K562 (cell line): Measurements from ENCODE around the gene MAGI1. TPM values are rescaled to one million over a fixed set of nuclear protein-coding genes. Genes with fewer than 3 reads are reported as not detected.

Experiments
- ATAC-seq: fragments of 200-7000 bp; cut with Tn5 transposase; 3 replicates; pipeline ENCODE4 v1.9.1; 2020; ENCODE audit warnings: moderate library complexity
- BruUV-seq: library from RNA; stranded (reverse); fragments of 400-500 nt; replicated peaks from 2 replicates; lab custom pipeline; 2021; lab: Mats Ljungman, UMichigan
- CTCF ChIA-PET: fragments of 300-600 bp; formaldehyde crosslinking; extraction: SDS; loops from one replicate; lab custom pipeline; 2021; ENCODE audit warnings: low intra/inter-chr PET ratio; lab: Yijun Ruan, JAX
- POLR2A ChIA-PET: fragments of 300-600, 350-650 bp; sonication (Branson Sonifier 250); formaldehyde crosslinking; extraction: SDS; loops from one replicate; lab custom pipeline; 2021; ENCODE audit warnings: antibody characterized with exemption, inconsistent platforms; lab: Yijun Ruan, JAX
- DNase-seq, 4 experiments: peaks; one replicate each; pipeline versions ENCODE4 v3.0.0 to v3.0.0-alpha.2; 2011 to 2018; ENCODE audit warnings: low spot score in 3 of 4, mixed read lengths in 3 of 4; ENCODE audit errors: extremely low read depth in 1 of 4
- FAIRE-seq: peaks from 2 replicates; lab custom pipeline; 2011; peaks lifted over from hg19 to GRCh38; lab: Jason Lieb, UNC
- H2AFZ ChIP-seq: 2 replicates; pipeline ENCODE4 v1.6.0; 2011; ENCODE audit warnings: low read depth, low read length, control low read depth, inconsistent platforms
- H3K27ac ChIP-seq: fragments of 200-600 bp; 3 replicates; pipeline ENCODE4 v1.8.0; 2011; ENCODE audit warnings: low read depth, mild to moderate bottlenecking, control low read depth, inconsistent platforms, low read length, moderate library complexity, mixed read lengths; ENCODE audit errors: extremely low read depth
- H3K27me3 ChIP-seq, 2 experiments: fragments of 300-600 bp in 1 of 2; 2 replicates in 1 of 2; 3 replicates in 1 of 2; pipeline versions ENCODE4 v1.6.0 to v1.8.0; 2011; ENCODE audit warnings: inconsistent platforms in 2 of 2, low read length in 2 of 2, mild to moderate bottlenecking in 1 of 2, mixed read lengths in 1 of 2, moderate library complexity in 1 of 2; ENCODE audit not compliant: control insufficient read depth in 2 of 2, insufficient read depth in 2 of 2
- H3K36me3 ChIP-seq: fragments of 300-600 bp; 3 replicates; pipeline ENCODE4 v1.8.0; 2011; ENCODE audit warnings: mild to moderate bottlenecking, low read length, inconsistent platforms; ENCODE audit not compliant: control insufficient read depth, insufficient read depth
- H3K4me1 ChIP-seq, 2 experiments: fragments of 200-600 bp in 1 of 2; replicated peaks in 1 of 2; 2 replicates in 1 of 2; 3 replicates in 1 of 2; pipeline versions ENCODE4 v1.5.1 to v1.8.0; 2011; ENCODE audit warnings: inconsistent platforms in 2 of 2, low read length in 2 of 2, mild to moderate bottlenecking in 1 of 2, mixed read lengths in 1 of 2, moderate library complexity in 1 of 2; ENCODE audit not compliant: control insufficient read depth in 2 of 2, insufficient read depth in 2 of 2
- H3K4me2 ChIP-seq: 2 replicates; pipeline ENCODE4 v1.6.1; 2011; ENCODE audit warnings: low read length, control low read depth, inconsistent platforms, mixed read lengths; ENCODE audit not compliant: insufficient read depth
- H3K4me3 ChIP-seq: fragments of 200-600 bp; sonication (generic), shearing (Covaris generic); 2 replicates; pipeline ENCODE4 v1.5.1; 2016; ENCODE audit warnings: control low read depth, inconsistent platforms
- H3K79me2 ChIP-seq: fragments of 200-600 bp; 3 replicates; pipeline ENCODE4 v1.8.0; 2011; ENCODE audit warnings: low read length, inconsistent platforms; ENCODE audit not compliant: control insufficient read depth, insufficient read depth
- H3K9ac ChIP-seq, 2 experiments: 2 replicates each; pipeline versions ENCODE4 v1.6.0 to v1.6.1; 2011; ENCODE audit warnings: low read depth in 2 of 2, low read length in 2 of 2, control low read depth in 1 of 2, inconsistent platforms in 1 of 2, mild to moderate bottlenecking in 1 of 2, mixed read lengths in 1 of 2; ENCODE audit not compliant: insufficient read depth in 1 of 2
- H3K9me1 ChIP-seq: one replicate; pipeline ENCODE4 v1.6.0; 2011; ENCODE audit warnings: inconsistent platforms, mild to moderate bottlenecking, low read length, moderate library complexity; ENCODE audit not compliant: control insufficient read depth, insufficient read depth
- H3K9me3 ChIP-seq: replicated peaks from 2 replicates; pipeline ENCODE4 v1.5.1; 2011; ENCODE audit warnings: low read depth, low read length, inconsistent platforms; ENCODE audit not compliant: control insufficient read depth, insufficient read depth
- H4K20me1 ChIP-seq: replicated peaks from 2 replicates; pipeline ENCODE4 v1.6.1; 2011; ENCODE audit warnings: low read length, inconsistent platforms, mixed read lengths; ENCODE audit not compliant: control insufficient read depth, insufficient read depth
- EP300 ChIP-seq: IDR thresholded peaks from 2 replicates; pipeline ENCODE4 v1.6.1; 2012; ENCODE audit warnings: low read length, improper control_type of control experiment
- MYBL2 ChIP-seq, 2 experiments: fragments of 450-650 bp in 1 of 2; sonication (generic) in 1 of 2; formaldehyde crosslinking in 1 of 2; IDR thresholded peaks; 2 replicates each; pipeline versions ENCODE4 v1.6.1 to v1.8.1; 2017 to 2022; ENCODE audit warnings: borderline replicate concordance in 1 of 2, inconsistent platforms in 1 of 2, low read depth in 1 of 2, mild to moderate bottlenecking in 1 of 2, missing genetic modification reagents in 1 of 2, moderate library complexity in 1 of 2
- NFIC ChIP-seq: fragments of 450-650 bp; IDR thresholded peaks from 2 replicates; pipeline ENCODE4 v1.6.1; 2017; ENCODE audit warnings: mild to moderate bottlenecking, inconsistent platforms
- NFYB ChIP-seq: IDR thresholded peaks from 2 replicates; pipeline ENCODE4 v1.6.1; 2011; ENCODE audit warnings: mild to moderate bottlenecking, moderate library complexity; ENCODE audit not compliant: insufficient read length; ENCODE audit errors: extremely low read depth
- REST ChIP-seq, 2 experiments: fragments of 450-650 bp; formaldehyde crosslinking in 1 of 2; IDR thresholded peaks; 2 replicates each; pipeline versions ENCODE4 v1.4.0 to v1.6.1; 2014 to 2020; ENCODE audit warnings: mild to moderate bottlenecking in 2 of 2, borderline replicate concordance in 1 of 2, low read depth in 1 of 2
- ZNF384 ChIP-seq: IDR thresholded peaks from 2 replicates; pipeline ENCODE4 v1.6.1; 2012; ENCODE audit warnings: low read depth, low read length, improper control_type of control experiment
- WGBS: fragments of 100-300 bp; shearing (Covaris generic); methylation state at CpG from one replicate; pipeline ENCODE4 v1.1.6; 2016; ENCODE audit warnings: low coverage, mixed read lengths; ENCODE audit not compliant: insufficient coverage; ENCODE audit errors: missing lambda C conversion rate; 5-methylcytosine and 5-hydroxymethylcytosine counted together
- in situ Hi-C: fragments of 300-500 bp; cut with MboI; formaldehyde crosslinking; loops from 4 replicates; pipeline ENCODE4 v1.15.0; 2018; ENCODE audit warnings: inconsistent platforms, mixed read lengths
- intact Hi-C: fragments of 100-400 bp; cut with micrococcal nuclease; formaldehyde crosslinking; loops from 2 replicates; pipeline ENCODE4 v1.14.2; 2022
- polyA plus RNA-seq, 8 experiments: library from polyadenylated mRNA; depleted of rRNA in 4 of 8; stranded (reverse) in 5 of 8; unstranded in 3 of 8; fragments of >200 nt; fragmentation: Nextera tagmentation in 2 of 8; fragmentation: Illumina TruSeq in 1 of 8; extraction: Ambion mirVana in 2 of 8; extraction: Trizol in 1 of 8; gene quantifications; 2 replicates each; pipeline versions ENCODE4 v1.2.1 to v1.2.3, GENCODE V29; 2011 to 2014; ENCODE audit warnings: inconsistent platforms in 1 of 8, missing spikeins in 1 of 8
- total RNA-seq, 7 experiments: library from RNA; depleted of rRNA in 6 of 7; stranded (reverse); fragments of >200 nt in 6 of 7; fragmentation: Illumina TruSeq in 2 of 7; extraction: Trizol in 2 of 7; gene quantifications; 2 replicates each; pipeline versions ENCODE4 v1.2.1 to v1.2.3, GENCODE V29; 2011 to 2021; ENCODE audit warnings: low replicate concordance in 1 of 7

The MAGI1 gene
- total and polyA plus RNA-seq, 9 of the 15 experiments (the other 6 are each of a cell fraction or from before 2014, with no cell fraction given), result 7.8 to 59.4 (median 43.2) TPM

GRCh38 chr3:65871305-65872141, 167.2 kb downstream of the MAGI1 start:
- ChIA-PET CTCF (no interaction called here), POLR2A (no interaction called here)
- intact Hi-C loops, result no loop called here
- WGBS, result 0% methylated on average over 5 of the region's 6 CpGs
- Histone ChIP-seq H3K27ac (no peak overlapping the region), H3K9ac (no peak overlapping the region), H2AFZ (no peak overlapping the region), H3K36me3 (no peaks in the 10 kb centered on the region), H3K9me1 (no peaks in the 10 kb centered on the region), H3K4me1 (no peaks in the 10 kb centered on the region), H3K79me2 (no peaks in the 10 kb centered on the region), H4K20me1 (no peaks in the 10 kb centered on the region), H3K27me3 (no peaks in the 10 kb centered on the region), H3K9me3 (no peaks in the 10 kb centered on the region), H3K4me3 (no peak overlapping the region), H3K4me2 (no peak overlapping the region)
- TF ChIP-seq ZNF384 (no peak), EP300 (no peak), NFIC (peak; percentile 18; the same call in 1 of the 2 replicates), MYBL2 (IDR thresholded peaks at IDR 0.05; ENCODE audit: low read depth) (no peak), MYBL2 (CRISPR knock-in tag; IDR thresholded peaks at IDR 0.05; ENCODE audit: borderline replicate concordance) (no peak)
- ATAC-seq (no peak), DNase-seq (no peak), FAIRE-seq (no peak)
- in situ Hi-C loops, result no loop called here
- no TSS peak for BruUV-seq

- Histone ChIP-seq H3K79me2 (no peaks in the 10 kb centered on the region), H3K4me1 (no peaks in the 10 kb centered on the region), H3K9ac (no peak overlapping the region), H3K36me3 (no peaks in the 10 kb centered on the region), H3K9me1 (no peaks in the 10 kb centered on the region), H3K27me3 (no peaks in the 10 kb centered on the region), H3K9me3 (no peaks in the 10 kb centered on the region), H2AFZ (no peak overlapping the region), H3K4me2 (no peak overlapping the region), H4K20me1 (no peaks in the 10 kb centered on the region), H3K4me3 (no peak overlapping the region), H3K27ac (no peak overlapping the region)
- FAIRE-seq, result no peak
- in situ Hi-C loops (no loop called here), intact Hi-C loops (no loop called here)
- no peak for DNase-seq
- no peak for ATAC-seq
- BruUV-seq, result no TSS peak
- POLR2A ChIA-PET, result no interaction called here
- CTCF ChIA-PET, result no interaction called here
- WGBS, result 10% methylated on average over 9 of the region's 9 CpGs
- TF ChIP-seq REST (IDR thresholded peaks at IDR 0.05; ENCODE audit: borderline replicate concordance) (no peak), REST (CRISPR knock-in tag; IDR thresholded peaks at IDR 0.05; ENCODE audit: low read depth) (no peak), NFYB (no peak)
These were observed 168.9 kb downstream of the MAGI1 start for GRCh38 chr3:65869798-65870197.
